ENCODE data around the gene HEPACAM2.

- TF ChIP-seq POLR2A (IDR thresholded peaks at IDR 0.05; ENCODE audit: low read depth, low read length) (no peak), POLR2AphosphoS5 (IDR thresholded peaks at IDR 0.05; ENCODE audit: low read depth, low read length) (no peak)
Observed at GRCh38 chr7:93188870-93189634, 37.2 kb downstream of the HEPACAM2 start.

Data from GM12892 (cell line).